Measurements from ENCODE around the gene ATP9B.
A peak's percentile ranks its signal among the peaks of the same experiment; 100 is the strongest.

The ATP9B gene

DNA sequence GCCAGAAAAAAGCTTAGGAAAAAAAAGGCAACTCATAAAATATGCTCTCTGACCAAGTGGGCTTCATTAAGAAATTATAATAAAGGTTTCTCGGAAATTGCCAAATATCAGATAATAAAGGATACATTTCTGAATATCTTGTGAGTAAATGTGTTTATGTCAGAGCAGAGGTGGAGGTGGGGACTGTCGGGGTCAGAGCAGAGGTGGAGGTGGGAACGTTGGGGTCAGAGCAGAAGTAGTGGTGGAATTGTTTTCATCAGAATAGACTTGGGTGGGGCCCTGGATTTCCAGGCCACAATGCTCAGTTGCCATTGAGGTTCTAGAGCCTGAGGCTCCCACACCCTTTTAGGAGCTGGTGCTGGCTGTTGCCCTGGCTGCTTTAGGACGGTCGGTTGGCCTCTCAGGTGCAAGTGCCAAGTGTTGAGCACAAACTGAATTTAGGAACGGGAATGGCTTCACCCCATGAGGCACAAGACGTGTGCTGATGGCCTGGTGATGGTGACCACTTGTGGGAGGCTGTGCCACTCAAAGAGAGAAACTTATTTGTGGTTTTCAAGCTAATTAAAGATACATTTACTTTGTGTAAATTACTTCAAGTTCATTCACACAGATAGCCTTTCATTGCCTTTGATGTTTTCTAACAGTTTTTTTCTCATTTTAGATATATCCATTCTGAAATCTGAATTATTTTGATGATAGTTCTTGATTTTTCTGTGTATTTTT lies 131.5 kb downstream of the ATP9B start:
- DNase-seq (ENCODE audit: low read depth) = no peak

DNA sequence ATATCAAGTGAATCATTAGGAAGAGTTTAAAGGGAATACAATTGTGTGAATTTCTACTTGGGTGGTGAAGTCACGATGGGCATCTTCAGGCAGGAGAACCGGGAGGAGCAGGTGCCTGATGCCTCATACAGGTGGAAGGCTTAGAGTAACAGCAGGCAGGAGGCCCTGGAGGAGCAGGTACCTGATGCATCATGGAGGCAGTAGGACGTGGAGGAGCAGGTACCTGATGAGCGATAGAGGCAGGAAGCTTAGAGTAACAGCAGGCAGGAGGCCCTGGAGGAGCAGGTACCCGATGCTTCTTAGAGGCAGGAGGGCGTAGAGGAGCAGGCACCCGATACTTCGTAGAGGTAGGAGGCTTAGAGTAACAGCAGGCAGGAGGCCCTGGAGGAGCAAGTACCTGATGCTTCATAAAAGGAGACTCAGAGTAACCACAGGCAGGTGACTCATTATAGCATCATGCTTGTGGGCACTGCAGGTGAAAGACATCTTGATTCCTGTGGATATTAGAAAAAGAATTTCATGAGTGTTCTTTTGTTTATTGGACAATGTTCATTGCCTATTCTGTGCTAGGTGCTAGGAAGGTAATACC lies 133.9 kb downstream of the ATP9B start:
- DNase-seq (ENCODE audit: low read depth) = peak; percentile 6

DNA sequence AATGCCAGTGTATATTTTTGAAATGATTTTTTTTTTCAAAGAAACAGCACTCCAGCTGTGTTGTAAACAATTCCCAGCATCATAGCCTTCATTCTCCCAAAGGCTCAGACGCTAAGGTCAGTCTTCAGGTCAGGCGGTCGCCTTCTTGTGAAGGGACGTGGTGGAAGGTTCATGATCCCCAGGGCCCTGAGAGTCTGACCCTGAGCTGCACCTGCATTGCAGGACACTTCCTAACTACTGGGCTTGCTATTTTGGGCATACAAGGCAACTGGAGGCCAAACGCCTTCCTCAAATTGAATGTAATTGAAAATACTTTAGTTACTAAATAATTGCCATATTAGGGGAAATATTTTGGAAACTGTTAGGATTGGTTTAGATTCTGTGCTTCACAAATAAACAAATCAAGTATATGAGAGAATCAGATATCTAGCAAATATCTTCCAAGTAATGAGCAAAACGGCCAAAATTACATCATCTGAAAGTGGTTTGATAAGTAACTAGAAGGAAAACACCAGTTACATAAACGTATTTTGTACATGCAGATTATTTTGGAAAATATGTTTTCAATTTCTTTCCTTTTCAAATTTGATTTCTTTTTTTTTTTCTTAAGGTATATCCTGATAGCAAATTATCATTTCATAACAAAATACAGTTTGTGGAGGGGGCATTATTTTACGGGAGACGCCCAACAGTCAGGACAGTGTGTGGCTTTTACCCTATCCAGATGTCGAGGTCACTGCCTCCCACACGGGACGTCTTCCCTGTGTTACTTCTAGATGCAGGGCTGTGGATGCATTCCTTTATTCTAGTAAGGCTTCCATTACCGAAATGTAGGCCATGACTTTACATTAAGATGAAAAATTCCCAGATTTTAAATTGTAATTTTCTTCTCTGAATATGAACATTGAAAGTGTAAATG lies 136.0 kb downstream of the ATP9B start:
- no peak for DNase-seq (ENCODE audit: low read depth)

DNA sequence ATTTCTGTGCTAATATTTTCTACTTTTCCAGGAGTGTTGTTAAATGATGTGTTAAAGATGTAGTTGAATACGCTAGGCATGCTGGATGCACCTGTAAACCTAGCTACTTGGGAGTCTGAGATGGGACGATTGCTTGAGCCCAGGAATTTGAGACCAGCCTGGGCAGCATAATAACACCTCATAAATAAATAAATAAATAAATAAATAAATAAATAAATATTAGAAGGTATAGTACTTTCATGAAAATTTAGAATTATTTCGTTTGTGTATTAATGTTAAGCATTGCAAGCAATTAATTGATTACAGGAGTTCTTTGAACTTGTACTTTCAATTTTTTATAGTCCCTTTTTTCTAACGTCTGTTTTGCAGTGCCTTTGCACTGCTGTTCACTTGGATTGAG lies 137.2 kb downstream of the ATP9B start:
- DNase-seq (ENCODE audit: low read depth) = no peak

DNA sequence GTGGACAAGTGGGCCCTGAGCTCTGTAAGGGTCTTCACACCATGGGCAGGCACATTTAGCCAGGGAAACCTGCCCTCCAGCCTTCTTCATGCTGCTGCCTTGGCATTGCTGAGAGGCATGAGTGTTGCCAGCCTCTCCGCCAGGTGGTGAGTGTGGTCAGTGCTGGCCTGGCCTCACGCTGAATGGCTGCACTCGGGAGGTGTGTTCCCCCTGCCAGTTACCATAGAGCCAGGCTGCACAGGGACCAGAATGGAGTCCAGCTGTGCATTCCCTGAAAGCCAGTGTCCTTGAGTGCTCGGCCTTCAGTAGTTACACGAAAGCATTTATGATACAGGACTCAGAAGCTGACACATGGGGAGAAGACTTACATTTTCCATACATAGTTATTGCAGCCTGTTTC lies 139.7 kb downstream of the ATP9B start:
- DNase-seq (ENCODE audit: low read depth) = no peak

DNA sequence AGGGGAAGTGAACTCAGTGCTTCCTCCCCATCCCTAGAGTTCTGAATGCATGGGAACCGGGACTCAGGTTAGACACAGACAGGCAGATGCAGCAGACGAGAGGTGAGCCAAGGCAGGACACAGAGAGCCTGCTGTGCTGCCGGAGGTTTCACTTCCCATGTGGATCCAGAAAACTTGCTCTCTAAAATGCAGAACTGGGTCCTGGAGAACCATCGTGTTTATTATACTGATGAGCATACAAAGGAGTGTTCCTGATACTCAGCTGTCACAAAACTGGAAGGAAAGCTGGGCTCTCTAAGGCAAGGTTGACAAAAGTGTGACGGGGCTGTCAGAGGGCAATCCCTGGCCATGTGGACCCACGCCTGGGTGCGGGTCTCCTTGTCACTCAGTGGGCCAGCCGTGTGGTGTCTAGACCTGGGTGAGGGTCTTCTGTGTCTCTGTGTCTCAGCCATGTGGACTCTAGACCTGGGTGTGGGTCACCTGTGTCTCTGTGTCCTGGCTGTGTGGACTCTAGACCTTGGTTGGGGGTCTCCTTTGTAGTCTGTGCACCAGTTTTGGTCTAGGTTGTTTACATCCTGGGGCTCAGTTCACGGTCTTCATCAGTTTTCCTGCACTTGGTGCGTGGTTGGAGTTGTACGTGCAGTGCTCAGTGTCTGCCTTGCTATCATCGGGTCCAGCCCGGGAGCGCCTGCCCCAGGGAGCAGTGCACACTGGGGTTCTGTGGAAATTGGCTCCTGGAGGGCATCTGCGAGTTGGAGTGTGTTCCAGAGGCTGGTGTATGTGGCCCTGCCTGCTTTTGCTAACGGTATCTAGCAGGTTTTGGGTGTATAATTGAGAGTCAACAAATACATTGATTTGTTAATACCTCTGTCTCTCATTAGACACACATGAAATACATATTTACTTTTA lies 141.1 kb downstream of the ATP9B start:
- no peak for DNase-seq (ENCODE audit: low read depth)

DNA sequence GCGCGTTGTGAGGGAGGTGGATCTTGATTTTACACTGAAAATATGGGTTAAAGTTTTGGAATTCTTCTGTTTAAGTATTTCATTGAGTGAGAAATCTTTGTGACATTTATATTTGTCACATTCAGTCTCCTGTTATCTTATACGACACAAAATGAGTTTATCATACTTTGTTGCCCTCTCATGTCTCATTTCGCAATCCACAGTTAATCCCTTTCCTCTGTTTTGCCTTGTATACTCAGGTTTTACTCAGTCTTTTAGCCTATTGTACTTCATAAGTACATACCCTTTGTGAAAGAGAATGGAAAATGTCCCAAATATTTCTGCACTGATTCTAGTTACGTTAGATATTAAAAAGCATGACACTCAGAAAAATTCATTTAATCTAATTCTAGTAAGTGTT lies 142.7 kb downstream of the ATP9B start:
- no peak for DNase-seq (ENCODE audit: low read depth)

DNA sequence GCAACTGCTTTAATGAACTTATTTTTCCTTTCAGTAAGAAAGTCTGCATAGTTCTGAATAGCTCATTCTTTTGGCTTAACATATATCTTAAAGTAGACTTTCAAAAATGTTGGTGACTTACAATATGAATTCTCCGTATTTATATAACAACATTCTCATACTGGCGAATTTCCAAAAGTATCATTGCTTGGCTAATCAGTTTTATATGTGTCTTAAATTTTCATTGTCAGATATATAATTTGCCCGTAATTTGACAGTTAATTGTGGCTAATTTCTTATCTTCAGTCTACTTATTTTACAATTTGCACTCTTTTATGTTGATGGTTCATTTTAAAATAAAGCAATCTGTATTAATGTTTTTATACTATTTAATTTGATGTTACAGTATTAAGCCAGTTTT lies 144.9 kb downstream of the ATP9B start:
- no peak for DNase-seq (ENCODE audit: low read depth)

DNA sequence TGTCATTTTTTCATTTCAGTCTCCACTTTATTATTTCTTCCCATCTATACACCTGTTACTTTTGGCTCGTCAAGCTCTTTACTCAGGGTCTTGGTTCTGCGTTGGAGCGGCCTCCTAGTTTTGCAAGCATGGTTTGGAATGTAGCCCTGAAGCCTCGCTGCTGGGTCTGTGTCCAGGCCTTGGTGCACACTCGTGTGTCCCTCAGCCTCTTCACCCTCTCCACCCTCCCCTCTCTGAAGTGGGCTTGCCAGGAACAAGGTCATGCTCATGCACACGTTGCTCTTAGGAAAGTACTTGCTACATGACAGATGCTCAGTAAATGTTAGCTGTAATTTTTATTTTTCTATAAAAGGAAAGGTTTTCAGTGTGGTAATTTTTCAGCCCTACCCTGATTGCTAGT lies 147.0 kb downstream of the ATP9B start:
- no peak for DNase-seq (ENCODE audit: low read depth)

DNA sequence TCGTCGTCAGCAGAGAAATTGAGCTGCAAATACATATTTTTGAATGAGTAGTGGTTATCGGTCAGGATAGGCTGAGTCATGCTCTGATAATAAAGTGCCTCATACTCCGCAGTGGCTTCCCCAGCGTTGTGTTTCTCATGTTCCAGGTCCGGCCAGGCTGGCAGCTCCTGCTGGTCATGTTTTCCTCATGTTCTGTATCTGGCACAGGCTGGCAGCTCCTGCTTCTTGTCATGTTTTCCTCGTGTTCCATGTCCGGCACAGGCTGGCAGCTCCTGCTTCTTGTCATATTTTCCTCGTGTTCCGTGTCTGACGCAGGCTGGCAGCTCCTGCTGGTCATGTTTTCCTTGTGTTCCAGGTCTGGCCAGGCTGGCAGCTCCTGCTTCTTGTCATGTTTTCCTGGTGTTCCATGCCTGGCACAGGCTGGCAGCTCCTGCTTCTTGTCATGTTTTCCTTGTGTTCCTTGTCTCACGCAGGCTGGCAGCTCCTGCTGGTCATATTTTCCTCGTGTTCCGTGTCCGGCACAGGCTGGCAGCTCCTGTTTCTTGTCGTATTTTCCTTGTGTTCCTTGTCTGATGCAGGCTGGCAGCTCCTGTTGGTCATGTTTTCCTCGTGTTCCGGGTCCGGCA lies 148.9 kb downstream of the ATP9B start:
- DNase-seq (ENCODE audit: low read depth) = no peak

DNA sequence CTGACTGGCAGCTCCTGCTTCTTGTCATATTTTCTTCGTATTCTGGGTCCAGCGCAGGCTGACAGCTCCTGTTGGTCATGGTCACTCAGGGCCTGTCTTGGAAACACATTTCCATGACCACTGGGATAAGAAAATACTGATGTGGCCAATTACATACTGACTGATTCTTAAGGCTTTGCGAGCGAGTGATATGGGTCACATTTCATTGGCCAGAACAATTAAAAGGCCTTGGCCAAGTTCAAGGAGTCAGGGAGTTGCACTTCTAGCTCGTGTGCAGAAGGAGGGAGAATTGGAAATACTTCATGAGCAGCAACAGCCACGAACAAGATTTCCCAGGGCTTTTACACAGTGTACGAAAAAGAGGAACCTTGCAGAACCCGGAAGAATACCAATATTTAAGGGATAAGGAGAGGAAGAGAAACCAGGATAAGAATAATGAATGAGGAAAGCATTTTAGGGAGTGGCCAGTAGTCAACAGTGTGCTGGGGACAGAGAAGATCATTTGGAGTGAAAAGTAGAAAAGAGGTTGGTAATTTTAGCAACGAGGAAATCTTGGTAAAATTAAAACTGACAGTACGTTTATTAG lies 149.5 kb downstream of the ATP9B start:
- DNase-seq (ENCODE audit: low read depth) = no peak

DNA sequence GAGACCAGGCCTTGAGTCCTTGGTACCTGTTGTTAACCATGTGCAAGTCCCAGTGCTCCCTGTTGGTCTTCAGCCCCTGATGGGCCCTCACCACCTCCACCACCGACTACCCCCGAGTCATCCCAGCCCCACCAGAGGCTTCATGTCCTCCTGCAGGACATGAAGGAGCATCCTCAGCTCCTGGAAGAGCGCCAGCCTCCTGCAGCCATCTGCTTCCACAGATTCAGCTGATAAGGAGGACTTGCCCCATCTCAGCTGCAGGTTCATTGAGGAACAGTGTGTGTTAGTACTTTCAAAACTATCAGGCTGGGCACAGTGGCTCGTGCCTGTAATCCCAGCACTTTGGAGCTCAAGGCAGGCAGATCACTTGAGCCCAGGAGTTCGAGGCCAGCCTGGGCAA lies 151.9 kb downstream of the ATP9B start:
- no peak for DNase-seq (ENCODE audit: low read depth)

DNA sequence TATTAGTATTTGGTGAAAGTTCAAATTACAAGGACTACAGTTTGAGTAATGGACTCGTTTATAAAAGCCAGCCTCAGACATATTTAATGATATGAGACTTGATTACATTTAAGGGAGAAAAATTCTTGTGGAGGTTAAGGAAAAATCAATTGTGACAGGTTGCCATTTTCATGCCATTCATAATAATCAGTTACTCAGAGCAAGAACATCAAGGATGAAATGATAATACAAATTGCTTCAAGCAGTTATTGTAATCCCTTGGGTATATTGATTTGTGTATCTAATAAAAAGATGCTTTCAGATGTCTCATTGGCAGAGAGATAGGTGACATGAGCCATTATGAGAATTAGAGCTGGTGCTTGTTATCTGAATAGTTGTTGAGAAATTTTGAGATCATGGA lies 153.6 kb downstream of the ATP9B start:
- no peak for DNase-seq (ENCODE audit: low read depth)

DNA sequence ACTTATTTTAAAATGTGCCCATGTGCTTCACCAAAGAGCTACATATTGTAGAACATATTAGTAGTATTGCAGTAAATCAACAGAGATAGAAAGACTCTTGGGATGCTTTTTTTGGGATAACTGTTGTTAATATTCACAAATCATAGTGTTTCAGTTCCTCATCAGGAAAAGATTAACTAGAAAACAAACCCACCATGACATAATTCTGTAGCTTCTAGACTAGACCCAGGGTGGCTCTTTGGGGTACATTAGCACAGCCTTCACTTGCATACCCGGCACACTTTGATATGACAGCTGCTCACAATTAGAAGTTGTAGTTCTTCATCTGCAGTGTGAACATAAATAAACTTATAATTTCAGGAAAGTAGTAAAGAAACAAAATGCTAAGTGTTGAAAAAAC lies 154.2 kb downstream of the ATP9B start:
- DNase-seq (ENCODE audit: low read depth) = no peak

DNA sequence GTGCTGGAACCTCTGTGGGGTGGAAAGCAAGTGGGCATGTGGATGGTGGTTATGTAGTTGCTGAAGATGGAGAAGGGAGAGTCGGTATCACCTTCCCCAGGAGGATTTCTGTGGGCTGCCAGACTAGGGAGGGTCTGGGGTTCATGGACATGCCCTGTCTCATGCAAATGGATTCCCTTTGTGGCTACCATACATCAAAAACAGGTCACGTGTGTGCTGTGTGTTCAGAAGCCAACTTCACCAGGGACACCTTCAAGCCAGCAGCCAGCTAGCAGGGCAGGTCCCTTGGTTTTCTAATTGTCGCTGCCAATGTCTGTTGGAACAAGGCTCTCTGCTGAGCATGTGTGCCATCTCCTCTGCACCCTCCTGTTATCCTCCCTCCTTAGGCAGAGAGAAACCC lies 155.2 kb downstream of the ATP9B start:
- DNase-seq (ENCODE audit: low read depth) = no peak

DNA sequence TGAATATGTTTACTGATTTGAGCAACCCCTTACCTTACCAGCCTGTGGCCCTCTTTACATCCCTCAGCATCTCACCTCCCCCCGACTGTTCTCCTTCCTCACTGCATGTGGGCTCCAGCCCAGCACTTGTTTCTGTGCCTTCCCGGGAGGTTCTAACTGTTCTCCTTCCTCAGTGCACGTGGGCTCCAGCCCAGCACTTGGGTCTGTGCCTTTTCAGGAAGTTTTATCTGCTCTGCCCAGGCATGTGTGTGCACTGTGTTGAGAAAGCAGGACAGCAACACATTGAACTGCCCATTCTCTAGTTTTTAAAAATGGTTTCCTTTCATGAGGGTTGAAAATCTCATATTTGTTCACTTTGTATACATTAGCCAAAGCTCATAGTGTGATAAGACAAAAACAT lies 158.4 kb downstream of the ATP9B start:
- DNase-seq (ENCODE audit: low read depth) = no peak

DNA sequence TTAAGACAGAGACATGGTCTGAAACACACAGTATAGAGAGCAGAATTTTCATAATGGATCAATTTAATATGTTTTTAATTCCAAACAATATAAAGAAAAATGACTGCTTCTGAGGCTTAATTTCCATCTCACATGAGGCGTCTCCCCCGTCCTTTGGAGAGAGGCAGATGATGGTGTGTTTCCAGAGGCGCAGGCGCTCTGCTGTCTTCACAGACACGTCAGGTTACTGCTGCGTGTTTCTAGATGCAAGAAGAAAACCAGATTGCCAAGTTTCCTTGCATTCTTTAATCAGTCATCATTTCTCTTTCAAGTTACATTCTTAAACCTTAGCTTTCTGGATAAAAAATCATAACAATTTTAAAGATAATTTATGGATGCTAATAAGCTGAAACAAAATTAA lies 160.2 kb downstream of the ATP9B start:
- no peak for DNase-seq (ENCODE audit: low read depth)

DNA sequence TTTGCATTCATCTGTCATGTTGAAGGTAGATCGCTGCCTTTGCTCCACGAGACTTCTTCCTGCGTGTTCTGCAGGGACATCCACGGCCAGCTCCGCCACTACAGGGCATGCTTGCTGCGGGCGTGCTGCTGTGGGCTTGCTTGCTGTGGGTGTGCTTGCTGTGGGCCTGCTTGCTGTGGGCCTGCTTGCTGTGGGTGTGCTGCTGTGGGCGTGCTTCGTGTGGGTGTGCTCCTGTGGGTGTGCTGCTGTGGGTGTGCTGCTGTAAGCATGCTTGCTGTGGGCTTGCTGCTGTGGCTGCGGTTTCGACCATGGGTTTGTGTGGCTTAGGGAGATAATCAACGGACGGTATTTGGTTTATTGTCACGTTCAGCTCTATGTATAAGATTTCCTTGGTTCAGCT lies 165.2 kb downstream of the ATP9B start:
- DNase-seq (ENCODE audit: low read depth) = no peak

DNA sequence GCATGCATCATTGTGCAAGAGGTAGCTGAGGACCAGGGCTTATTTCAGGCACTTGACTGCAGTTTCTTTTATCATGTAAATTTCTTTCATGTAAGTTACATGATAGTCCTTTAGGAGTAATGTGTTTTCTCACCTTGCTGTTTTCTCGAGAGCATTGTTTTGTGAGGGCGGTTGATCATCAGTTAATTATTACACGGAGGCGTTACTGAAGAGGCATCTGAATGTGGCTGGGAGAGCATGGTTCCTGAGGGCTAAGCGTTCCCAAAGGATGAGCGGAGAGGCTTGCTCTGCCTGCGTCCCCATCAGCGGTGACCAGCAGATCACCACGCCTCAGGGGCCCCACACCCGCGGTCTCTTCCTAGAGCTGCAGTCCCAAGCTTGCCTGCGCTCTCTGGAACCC lies 170.4 kb downstream of the ATP9B start:
- no peak for DNase-seq (ENCODE audit: low read depth)

DNA sequence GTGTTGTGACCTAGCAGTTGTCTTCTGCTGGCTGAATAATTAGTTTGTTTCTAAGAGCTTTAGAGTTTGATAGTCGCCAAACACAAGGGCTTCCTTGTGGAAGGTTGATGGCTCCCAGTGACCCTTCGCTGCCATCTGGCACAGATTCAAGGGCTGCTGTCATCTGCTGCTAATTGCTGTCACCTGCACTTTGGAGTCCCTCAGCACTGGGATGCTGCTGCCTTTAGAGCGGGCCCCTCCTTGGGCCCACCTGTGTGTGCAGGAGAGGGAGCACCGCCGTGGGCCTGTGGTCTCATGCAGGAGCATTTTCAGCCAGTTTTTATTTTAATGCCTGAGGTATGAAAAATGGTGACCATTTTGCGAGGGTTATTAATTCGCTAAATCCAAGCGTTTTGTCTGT lies 172.6 kb downstream of the ATP9B start:
- no peak for DNase-seq (ENCODE audit: low read depth)

DNA sequence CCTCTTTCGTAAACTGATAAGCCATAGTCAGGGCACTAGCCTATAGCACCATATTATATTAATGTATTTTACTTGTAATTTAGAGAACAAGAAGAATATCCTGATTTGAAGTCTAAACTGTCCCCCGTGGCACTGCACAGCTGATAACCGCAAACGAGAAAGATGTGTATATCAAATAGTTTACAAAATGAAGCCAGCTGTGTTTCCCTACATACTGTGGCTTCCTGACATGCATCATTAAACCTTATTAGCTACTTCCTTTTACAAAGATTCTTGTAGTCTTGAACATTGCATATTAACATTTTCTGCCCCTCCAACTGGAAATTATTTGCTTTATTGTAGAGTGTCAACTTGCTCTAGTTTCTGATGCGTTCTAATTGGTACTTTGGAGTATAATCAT lies 173.1 kb downstream of the ATP9B start:
- no peak for DNase-seq (ENCODE audit: low read depth)
